ENCODE results near the gene ZBTB11. TPM values are rescaled to one million over a fixed set of nuclear protein-coding genes. Genes with fewer than 3 reads are reported as not detected.
"Not testable (repeated sequence)": the region's sequence is repeated elsewhere in the genome, so short reads cannot be mapped to it uniquely, and the experiment has no call there.

The ZBTB11 gene
- total RNA-seq, 1 donor from 2014 or later = 18.8 TPM

GRCh38 chr3:101702726-101703125 lies 25.8 kb upstream of the ZBTB11 start:
- TF ChIP-seq, protein P1, sequence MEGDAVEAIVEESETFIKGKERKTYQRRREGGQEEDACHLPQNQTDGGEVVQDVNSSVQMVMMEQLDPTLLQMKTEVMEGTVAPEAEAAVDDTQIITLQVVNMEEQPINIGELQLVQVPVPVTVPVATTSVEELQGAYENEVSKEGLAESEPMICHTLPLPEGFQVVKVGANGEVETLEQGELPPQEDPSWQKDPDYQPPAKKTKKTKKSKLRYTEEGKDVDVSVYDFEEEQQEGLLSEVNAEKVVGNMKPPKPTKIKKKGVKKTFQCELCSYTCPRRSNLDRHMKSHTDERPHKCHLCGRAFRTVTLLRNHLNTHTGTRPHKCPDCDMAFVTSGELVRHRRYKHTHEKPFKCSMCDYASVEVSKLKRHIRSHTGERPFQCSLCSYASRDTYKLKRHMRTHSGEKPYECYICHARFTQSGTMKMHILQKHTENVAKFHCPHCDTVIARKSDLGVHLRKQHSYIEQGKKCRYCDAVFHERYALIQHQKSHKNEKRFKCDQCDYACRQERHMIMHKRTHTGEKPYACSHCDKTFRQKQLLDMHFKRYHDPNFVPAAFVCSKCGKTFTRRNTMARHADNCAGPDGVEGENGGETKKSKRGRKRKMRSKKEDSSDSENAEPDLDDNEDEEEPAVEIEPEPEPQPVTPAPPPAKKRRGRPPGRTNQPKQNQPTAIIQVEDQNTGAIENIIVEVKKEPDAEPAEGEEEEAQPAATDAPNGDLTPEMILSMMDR (IDR thresholded peaks at IDR 0.05; ENCODE audit: unreplicated experiment) = no peak
- H3K27ac Mint-ChIP-seq = no peak overlapping the region
- no peak for DNase-seq (ENCODE audit: low spot score in 2 of 2, unreplicated experiment in 2 of 2)
- H3K4me3 Mint-ChIP-seq = no peak overlapping the region
- H3K9me3 Mint-ChIP-seq = no peaks in the 10 kb centered on the region
- H3K4me1 Mint-ChIP-seq = no peaks in the 10 kb centered on the region
- H3K36me3 Mint-ChIP-seq = no peaks in the 10 kb centered on the region
- H3K27me3 Mint-ChIP-seq (ENCODE audit: low read depth) = no peaks in the 10 kb centered on the region

DNA sequence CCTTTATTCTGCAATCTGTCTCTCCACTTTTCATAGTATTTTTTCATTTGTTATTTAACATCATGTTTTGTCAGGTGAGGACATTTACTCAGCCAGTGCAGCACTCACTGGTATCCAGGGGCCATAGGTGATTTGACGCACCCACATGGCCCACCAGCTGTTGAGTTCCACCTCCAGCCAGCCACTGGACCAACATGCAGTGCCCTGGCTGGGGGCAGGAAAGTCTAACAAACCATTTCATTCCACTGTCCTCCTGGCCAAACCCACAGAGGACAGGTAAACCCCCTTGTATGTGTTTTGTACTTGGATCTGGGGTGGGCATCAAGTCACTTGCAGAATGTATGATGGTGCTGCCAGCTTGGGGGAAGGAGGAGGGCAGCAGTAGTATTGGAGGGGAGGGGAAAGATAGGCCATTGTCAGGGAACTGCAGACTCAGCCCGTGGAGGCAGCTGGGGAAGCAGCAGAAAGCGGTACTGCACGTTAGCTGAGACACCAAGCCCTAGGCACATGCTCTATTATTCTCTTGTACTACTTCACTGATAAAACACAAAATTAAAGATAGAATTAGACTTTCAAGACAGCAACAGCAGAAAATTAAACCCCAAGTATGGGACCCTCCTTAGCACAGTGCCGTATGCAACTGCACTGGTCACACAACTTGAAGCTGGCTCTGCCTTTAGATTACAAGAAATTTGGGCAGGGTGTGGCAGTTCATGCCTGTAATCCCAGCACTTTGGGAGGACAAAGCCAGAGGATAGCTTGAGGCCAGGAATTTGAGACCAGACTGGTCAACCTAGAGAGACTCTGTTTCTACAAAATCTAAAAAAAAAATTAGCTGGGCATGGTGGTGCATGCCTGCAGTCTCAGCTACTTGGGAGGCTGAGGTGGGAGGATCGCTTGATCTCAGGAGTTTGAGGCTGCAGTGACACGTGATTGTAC lies 25.0 kb upstream of the ZBTB11 start:
- Mint-ChIP-seq H3K27me3 (ENCODE audit: low read depth) (no peaks in the 10 kb centered on the region), H3K4me3 (no peak overlapping the region), H3K4me1 (no peaks in the 10 kb centered on the region), H3K9me3 (no peaks in the 10 kb centered on the region), H3K27ac (no peak overlapping the region), H3K36me3 (no peaks in the 10 kb centered on the region)
- TF ChIP-seq, protein P1 (IDR thresholded peaks at IDR 0.05; ENCODE audit: unreplicated experiment) = no peak
- no peak for DNase-seq (ENCODE audit: low spot score in 2 of 2, unreplicated experiment in 2 of 2)

DNA sequence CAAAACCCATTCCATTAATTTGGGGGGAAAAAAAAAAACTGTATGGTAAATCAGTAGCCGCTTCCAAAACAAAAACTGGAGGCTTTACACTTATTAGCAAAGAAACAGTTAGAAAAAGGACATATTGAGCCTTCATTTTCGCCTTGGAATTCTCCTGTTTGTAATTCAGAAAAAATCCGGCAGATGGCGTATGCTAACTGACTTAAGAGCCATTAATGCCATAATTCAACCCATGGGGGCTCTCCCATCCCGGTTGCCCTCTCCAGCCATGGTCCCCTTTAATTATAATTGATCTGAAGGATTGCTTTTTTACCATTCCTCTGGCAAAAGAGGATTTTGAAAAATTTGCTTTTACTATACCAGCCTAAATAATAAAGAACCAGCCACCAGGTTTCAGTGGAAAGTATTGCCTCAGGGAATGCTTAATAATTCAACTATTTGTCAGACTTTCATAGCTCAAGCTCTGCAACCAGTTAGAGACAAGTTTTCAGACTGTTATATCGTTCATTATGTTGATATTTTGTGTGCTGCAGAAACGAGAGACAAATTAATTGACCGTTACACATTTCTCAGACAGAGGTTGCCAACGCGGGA lies 18.9 kb upstream of the ZBTB11 start:
- H3K4me3 Mint-ChIP-seq = no peak overlapping the region
- DNase-seq (ENCODE audit: low spot score in 2 of 2, unreplicated experiment in 2 of 2) = no peak
- no peaks in the 10 kb centered on the region for H3K27me3 Mint-ChIP-seq (ENCODE audit: low read depth)
- H3K36me3 Mint-ChIP-seq = no peaks in the 10 kb centered on the region
- H3K4me1 Mint-ChIP-seq = peaks cover 28% of the 10 kb centered on the region
- peak overlapping the region; percentile 83 for H3K27ac Mint-ChIP-seq
- H3K9me3 Mint-ChIP-seq = no peaks in the 10 kb centered on the region
- TF ChIP-seq, protein P1 (IDR thresholded peaks at IDR 0.05; ENCODE audit: unreplicated experiment) = peak; percentile 90

DNA sequence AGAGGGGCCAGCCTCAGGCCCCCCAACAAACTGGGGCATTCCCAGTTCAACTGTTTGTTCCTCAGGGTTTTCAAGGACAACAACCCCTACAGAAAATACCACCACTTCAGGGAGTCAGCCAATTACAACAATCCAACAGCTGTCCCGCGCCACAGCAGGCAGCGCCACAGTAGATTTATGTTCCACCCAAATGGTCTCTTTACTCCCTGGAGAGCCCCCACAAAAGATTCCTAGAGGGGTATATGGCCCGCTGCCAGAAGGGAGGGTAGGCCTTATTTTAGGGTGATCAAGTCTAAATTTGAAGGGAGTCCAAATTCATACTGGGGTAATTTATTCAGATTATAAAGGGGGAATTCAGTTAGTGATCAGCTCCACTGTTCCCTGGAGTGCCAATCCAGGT lies 17.9 kb upstream of the ZBTB11 start:
- not testable (repeated sequence) for H3K4me3 Mint-ChIP-seq; H3K9me3 Mint-ChIP-seq; DNase-seq (ENCODE audit: low spot score in 2 of 2, unreplicated experiment in 2 of 2); H3K36me3 Mint-ChIP-seq; H3K27me3 Mint-ChIP-seq (ENCODE audit: low read depth)
- Mint-ChIP-seq H3K27ac (peak overlapping the region; percentile 77), H3K4me1 (peaks cover 28% of the 10 kb centered on the region)

DNA sequence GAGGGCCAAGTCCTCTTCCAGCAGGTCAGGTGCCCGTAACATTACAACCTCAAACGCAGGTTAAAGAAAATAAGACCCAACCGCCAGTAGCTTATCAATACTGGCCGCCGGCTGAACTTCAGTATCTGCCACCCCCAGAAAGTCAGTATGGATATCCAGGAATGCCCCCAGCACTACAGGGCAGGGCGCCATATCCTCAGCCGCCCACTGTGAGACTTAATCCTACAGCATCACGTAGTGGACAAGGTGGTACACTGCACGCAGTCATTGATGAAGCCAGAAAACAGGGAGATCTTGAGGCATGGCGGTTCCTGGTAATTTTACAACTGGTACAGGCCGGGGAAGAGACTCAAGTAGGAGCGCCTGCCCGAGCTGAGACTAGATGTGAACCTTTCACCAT lies 16.6 kb upstream of the ZBTB11 start:
- H3K27ac Mint-ChIP-seq; H3K27me3 Mint-ChIP-seq (ENCODE audit: low read depth); H3K4me3 Mint-ChIP-seq; H3K9me3 Mint-ChIP-seq; DNase-seq (ENCODE audit: low spot score in 2 of 2, unreplicated experiment in 2 of 2); H3K36me3 Mint-ChIP-seq: not testable (repeated sequence)
- peaks cover 28% of the 10 kb centered on the region for H3K4me1 Mint-ChIP-seq
- TF ChIP-seq, protein P1 (IDR thresholded peaks at IDR 0.05; ENCODE audit: unreplicated experiment) = peak; percentile 17

DNA sequence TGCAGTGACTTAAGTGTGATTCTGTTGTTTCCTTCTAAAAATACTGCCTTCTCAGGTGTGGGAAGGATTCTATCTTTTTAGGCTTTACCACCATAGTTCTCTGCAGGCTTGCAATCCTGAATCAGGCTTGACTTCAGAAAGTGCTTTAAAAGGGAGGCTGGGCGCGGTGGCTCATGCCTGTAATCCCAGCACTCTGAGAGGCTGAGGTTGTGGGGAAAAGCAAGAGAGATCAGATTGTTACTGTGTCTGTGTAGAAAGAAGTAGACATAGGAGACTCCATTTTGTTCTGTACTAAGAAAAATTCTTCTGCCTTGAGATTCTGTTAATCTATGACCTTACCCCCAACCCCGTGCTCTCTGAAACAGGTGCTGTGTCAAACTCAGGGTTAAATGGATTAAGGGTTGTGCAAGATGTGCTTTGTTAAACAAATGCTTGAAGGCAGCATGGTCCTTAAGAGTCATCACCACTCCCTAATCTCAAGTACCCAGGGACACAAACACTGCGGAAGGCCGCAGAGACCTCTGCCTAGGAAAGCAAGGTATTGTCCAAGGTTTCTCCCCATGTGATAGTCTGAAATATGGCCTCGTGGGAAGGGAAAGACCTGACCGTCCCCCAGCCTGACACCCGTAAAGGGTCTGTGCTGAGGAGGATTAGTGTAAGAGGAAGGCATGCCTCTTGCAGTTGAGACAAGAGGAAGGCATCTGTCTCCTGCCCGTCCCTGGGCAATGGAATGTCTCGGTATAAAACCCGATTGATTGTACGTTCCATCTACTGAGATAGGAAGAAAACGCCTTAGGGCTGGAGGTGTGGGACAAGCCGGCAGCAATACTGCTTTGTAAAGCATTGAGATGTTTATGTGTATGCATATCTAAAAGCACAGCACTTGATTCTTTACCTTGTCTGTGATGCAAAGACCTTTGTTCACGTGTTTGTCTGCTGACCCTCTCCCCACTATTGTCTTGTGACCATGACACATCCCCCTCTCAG lies 15.0 kb upstream of the ZBTB11 start:
- not testable (repeated sequence) for H3K9me3 Mint-ChIP-seq; H3K27me3 Mint-ChIP-seq (ENCODE audit: low read depth); H3K27ac Mint-ChIP-seq; H3K36me3 Mint-ChIP-seq; DNase-seq (ENCODE audit: low spot score in 2 of 2, unreplicated experiment in 2 of 2); H3K4me3 Mint-ChIP-seq
- peaks cover 36% of the 10 kb centered on the region for H3K4me1 Mint-ChIP-seq

Measured in mesothelial cell of epicardium (in vitro differentiated cells).